ENCODE results near the gene FXYD6. TPM values are rescaled to one million over a fixed set of nuclear protein-coding genes. Genes with fewer than 3 reads are reported as not detected.

The FXYD6 gene
- total and polyA plus RNA-seq, 4 donors = 37.0 to 70.0 (median 43.9) TPM

GRCh38 chr11:117877120-117877784, 794 bp upstream of the FXYD6 start:
- H3K36me3 ChIP-seq (ENCODE audit: control insufficient read depth in 4 of 4, insufficient read depth in 4 of 4, low read length in 4 of 4) = peaks cover 0 to 3% (median 0%) of the 10 kb centered on the region in 4 donors
- DNase-seq = peak in 2 of 3 donors; percentile 46 to 66
- peak overlapping the region; percentile 28 to 34 for H3K27ac ChIP-seq (ENCODE audit: low read depth in 1 of 2, low read length in 1 of 2)
- H3K4me3 ChIP-seq = no peak overlapping the region
- TF ChIP-seq, protein P1, sequence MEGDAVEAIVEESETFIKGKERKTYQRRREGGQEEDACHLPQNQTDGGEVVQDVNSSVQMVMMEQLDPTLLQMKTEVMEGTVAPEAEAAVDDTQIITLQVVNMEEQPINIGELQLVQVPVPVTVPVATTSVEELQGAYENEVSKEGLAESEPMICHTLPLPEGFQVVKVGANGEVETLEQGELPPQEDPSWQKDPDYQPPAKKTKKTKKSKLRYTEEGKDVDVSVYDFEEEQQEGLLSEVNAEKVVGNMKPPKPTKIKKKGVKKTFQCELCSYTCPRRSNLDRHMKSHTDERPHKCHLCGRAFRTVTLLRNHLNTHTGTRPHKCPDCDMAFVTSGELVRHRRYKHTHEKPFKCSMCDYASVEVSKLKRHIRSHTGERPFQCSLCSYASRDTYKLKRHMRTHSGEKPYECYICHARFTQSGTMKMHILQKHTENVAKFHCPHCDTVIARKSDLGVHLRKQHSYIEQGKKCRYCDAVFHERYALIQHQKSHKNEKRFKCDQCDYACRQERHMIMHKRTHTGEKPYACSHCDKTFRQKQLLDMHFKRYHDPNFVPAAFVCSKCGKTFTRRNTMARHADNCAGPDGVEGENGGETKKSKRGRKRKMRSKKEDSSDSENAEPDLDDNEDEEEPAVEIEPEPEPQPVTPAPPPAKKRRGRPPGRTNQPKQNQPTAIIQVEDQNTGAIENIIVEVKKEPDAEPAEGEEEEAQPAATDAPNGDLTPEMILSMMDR (IDR thresholded peaks at IDR 0.05; ENCODE audit: control extremely low read depth, extremely low read depth) = no peak
- H3K9me3 ChIP-seq (ENCODE audit: control insufficient read depth in 4 of 4, insufficient read depth in 3 of 4, low read length in 3 of 4) = no peaks in the 10 kb centered on the region
- H3K27me3 ChIP-seq (ENCODE audit: control insufficient read depth in 3 of 3, insufficient read depth in 3 of 3, low read length in 2 of 3) = peaks cover 0 to 9% (median 0%) of the 10 kb centered on the region in 3 donors
- 39 to 56% methylated on average over 12 of the region's 12 CpGs for WGBS, 2 donors
- no peak for ATAC-seq (ENCODE audit: insufficient read depth, low FRiP score)
- H3K4me1 ChIP-seq (ENCODE audit: control insufficient read depth in 5 of 5, insufficient read depth in 5 of 5, low read length in 5 of 5) = peaks cover 5 to 48% (median 9%) of the 10 kb centered on the region in 5 donors
- peak overlapping the region in 1 of 2 donors; percentile 65 for H3K9ac ChIP-seq (ENCODE audit: insufficient read depth in 1 of 2, low read length in 2 of 2)

GRCh38 chr11:117876059-117876340, 458 bp downstream of the FXYD6 start:
- TF ChIP-seq, protein P1 (IDR thresholded peaks at IDR 0.05; ENCODE audit: control extremely low read depth, extremely low read depth) = no peak
- WGBS, 2 donors = 1 to 2% methylated on average over 9 of the region's 9 CpGs
- peak overlapping the region; percentile 43 to 65 for H3K27ac ChIP-seq (ENCODE audit: low read depth in 1 of 2, low read length in 1 of 2)
- ATAC-seq (ENCODE audit: insufficient read depth, low FRiP score) = no peak
- H3K36me3 ChIP-seq (ENCODE audit: control insufficient read depth in 4 of 4, insufficient read depth in 4 of 4, low read length in 4 of 4) = peaks cover 0 to 3% (median 0%) of the 10 kb centered on the region in 4 donors
- H3K4me3 ChIP-seq = peak overlapping the region; percentile 45
- peaks cover 0 to 9% (median 0%) of the 10 kb centered on the region in 3 donors for H3K27me3 ChIP-seq (ENCODE audit: control insufficient read depth in 3 of 3, insufficient read depth in 3 of 3, low read length in 2 of 3)
- peak in 1 of 3 donors; percentile 47 for DNase-seq
- no peaks in the 10 kb centered on the region for H3K9me3 ChIP-seq (ENCODE audit: control insufficient read depth in 4 of 4, insufficient read depth in 3 of 4, low read length in 3 of 4)
- peaks cover 7 to 47% (median 14%) of the 10 kb centered on the region in 5 donors for H3K4me1 ChIP-seq (ENCODE audit: control insufficient read depth in 5 of 5, insufficient read depth in 5 of 5, low read length in 5 of 5)
- peak overlapping the region in 1 of 2 donors; percentile 81 for H3K9ac ChIP-seq (ENCODE audit: insufficient read depth in 1 of 2, low read length in 2 of 2)

GRCh38 chr11:117875382-117876058, 938 bp downstream of the FXYD6 start:
- ATAC-seq (ENCODE audit: insufficient read depth, low FRiP score) (no peak), DNase-seq (peak; percentile 42 to 57 (median 47))
- 4 to 6% methylated on average over 20 of the region's 20 CpGs for WGBS, 2 donors
- Histone ChIP-seq H3K9ac (ENCODE audit: insufficient read depth in 1 of 2, low read length in 2 of 2) (peak overlapping the region in 1 of 2 donors; percentile 81), H3K27me3 (ENCODE audit: control insufficient read depth in 3 of 3, insufficient read depth in 3 of 3, low read length in 2 of 3) (peaks cover 0 to 6% (median 0%) of the 10 kb centered on the region in 3 donors), H3K4me1 (ENCODE audit: control insufficient read depth in 5 of 5, insufficient read depth in 5 of 5, low read length in 5 of 5) (peaks cover 7 to 45% (median 17%) of the 10 kb centered on the region in 5 donors), H3K9me3 (ENCODE audit: control insufficient read depth in 4 of 4, insufficient read depth in 3 of 4, low read length in 3 of 4) (no peaks in the 10 kb centered on the region), H3K27ac (ENCODE audit: low read depth in 1 of 2, low read length in 1 of 2) (peak overlapping the region; percentile 43 to 65), H3K36me3 (ENCODE audit: control insufficient read depth in 4 of 4, insufficient read depth in 4 of 4, low read length in 4 of 4) (peaks cover 0 to 3% (median 0%) of the 10 kb centered on the region in 4 donors), H3K4me3 (peak overlapping the region; percentile 45)
- TF ChIP-seq, protein P1 (IDR thresholded peaks at IDR 0.05; ENCODE audit: control extremely low read depth, extremely low read depth) = no peak
